C4-2B (cell line): ENCODE measurements around the gene ZNF33B.

ENCODE experiments used
- CTCF ChIP-seq: fragments of 450-650 bp; conservative IDR thresholded peaks from 2 replicates; pipeline ENCODE4 v1.5.1; 2017; ENCODE audit warnings: mild to moderate bottlenecking
- ZFX ChIP-seq: fragments of 450-650 bp; IDR thresholded peaks from 2 replicates; pipeline ENCODE4 v1.6.1; 2017

GRCh38 chr10:42543840-42544372 lies 94.5 kb downstream of the ZNF33B start:
- TF ChIP-seq CTCF (no peak), ZFX (no peak)
